ENCODE data around the gene LMAN2. TPM values are rescaled to one million over a fixed set of nuclear protein-coding genes. Genes with fewer than 3 reads are reported as not detected.

The LMAN2 gene
- total RNA-seq, 1 experiment from 2014 or later = 106 TPM

DNA sequence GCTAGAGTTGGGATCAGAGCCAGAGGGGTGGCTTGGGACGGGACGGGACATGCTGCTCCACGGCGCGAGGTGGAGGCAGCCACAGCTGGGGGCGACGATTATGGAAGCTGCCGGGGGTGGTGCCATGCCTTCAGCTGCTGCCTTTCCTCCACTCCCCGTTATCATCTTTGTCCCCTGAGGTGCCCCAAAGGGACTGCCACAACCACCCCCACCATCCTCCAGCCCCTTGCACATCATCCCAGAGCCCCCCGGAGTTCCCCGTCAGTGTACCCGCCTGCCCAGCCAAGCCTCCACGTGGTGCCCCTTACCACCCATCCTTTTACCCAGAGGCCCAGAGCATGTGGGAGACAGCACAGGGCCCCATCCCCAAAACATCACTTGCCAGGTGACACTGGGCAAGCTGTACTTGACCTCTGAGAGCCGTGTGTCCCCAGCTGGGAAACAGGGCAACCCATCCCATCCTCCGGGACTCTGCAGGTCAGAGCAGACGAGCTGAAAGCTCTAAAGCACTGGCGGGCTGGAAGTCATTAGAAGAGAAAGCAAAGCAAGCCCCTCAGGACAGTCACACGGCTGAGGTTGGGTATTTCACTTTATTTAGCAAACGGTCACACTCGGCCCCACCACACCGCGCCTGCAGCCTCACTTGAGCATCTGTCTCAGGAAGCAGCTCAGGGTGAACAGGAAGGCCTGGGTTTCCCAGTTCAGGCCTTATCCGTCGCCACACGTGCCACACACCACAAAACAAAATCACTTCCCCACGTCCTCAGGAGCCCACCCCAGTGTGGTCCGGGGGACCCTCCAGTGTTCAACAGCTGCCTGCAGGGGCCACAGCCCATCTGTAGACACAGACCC, 20.3 kb downstream of the LMAN2 start:
- Histone ChIP-seq H2BK20ac (ENCODE audit: low read depth, low read length, poor library complexity, severe bottlenecking) (no peak overlapping the region), H4K91ac (ENCODE audit: insufficient read length, low read depth, low read length) (no peak overlapping the region), H2BK5ac (ENCODE audit: insufficient read length, low read length) (no peak overlapping the region), H4K5ac (ENCODE audit: insufficient read length, low read depth, low read length) (no peak overlapping the region), H3K79me2 (ENCODE audit: insufficient read depth, low read length) (no peaks in the 10 kb centered on the region), H4K8ac (replicated peaks; ENCODE audit: insufficient read length, low read depth, low read length) (no peak overlapping the region), H3K18ac (ENCODE audit: insufficient read length, low read depth, low read length) (no peak overlapping the region), H3K27ac (ENCODE audit: insufficient read length, low read depth, low read length) (no peak overlapping the region), H3K79me1 (ENCODE audit: insufficient read depth, low read depth, low read length, poor library complexity, severe bottlenecking) (no peaks in the 10 kb centered on the region), H3K23ac (ENCODE audit: insufficient read length, low read depth, low read length) (no peak overlapping the region), H3K23me2 (ENCODE audit: insufficient read length, low read depth, low read length, poor library complexity, severe bottlenecking) (no peaks in the 10 kb centered on the region), H3K27me3 (ENCODE audit: insufficient read depth, low read length) (no peaks in the 10 kb centered on the region), H2BK120ac (ENCODE audit: low read depth, low read length, poor library complexity, severe bottlenecking) (no peak overlapping the region), H2BK15ac (ENCODE audit: low read depth, low read length) (no peak overlapping the region), H3K4me1 (ENCODE audit: insufficient read depth, low read length) (no peaks in the 10 kb centered on the region; the same call in 1 of the 2 replicates), H2BK12ac (ENCODE audit: insufficient read length, low read depth, low read length) (no peak overlapping the region), H4K20me1 (ENCODE audit: control insufficient read depth, insufficient read depth, insufficient read length) (peaks cover 2% of the 10 kb centered on the region), H3K4me2 (ENCODE audit: insufficient read depth, insufficient read length, low read length) (no peak overlapping the region), H3K9ac (ENCODE audit: extremely low read depth, insufficient read length, low read length) (no peak overlapping the region), H3K9me3 (ENCODE audit: control insufficient read depth, low read depth, low read length) (no peaks in the 10 kb centered on the region), H2AFZ (ENCODE audit: low read length) (no peak overlapping the region), H3K14ac (ENCODE audit: insufficient read depth, low read length) (no peak overlapping the region), H3T11ph (ENCODE audit: low read length) (no peak overlapping the region), H2AK5ac (ENCODE audit: insufficient read length, low read length) (no peak overlapping the region), H3K4ac (ENCODE audit: low read depth, low read length) (no peak overlapping the region), H3K56ac (ENCODE audit: insufficient read length, low read depth, low read length) (no peak overlapping the region)
- no peak for DNase-seq
- no peaks in the 10 kb centered on the region for H3K9me3 Mint-ChIP-seq
- H3K27ac Mint-ChIP-seq = peak overlapping the region; percentile 56 to 74 (median 65); a peak in 5 of 7 replicates
- H3K4me1 Mint-ChIP-seq = peaks cover 15 to 19% of the 10 kb centered on the region in 2 experiments
- no CpG with 5 or more reads among the region's 27 CpGs for WGBS (ENCODE audit: extremely low coverage, insufficient read length, low lambda C conversion rate)
- no peak overlapping the region for H3K4me3 Mint-ChIP-seq
- TF ChIP-seq, protein P1, sequence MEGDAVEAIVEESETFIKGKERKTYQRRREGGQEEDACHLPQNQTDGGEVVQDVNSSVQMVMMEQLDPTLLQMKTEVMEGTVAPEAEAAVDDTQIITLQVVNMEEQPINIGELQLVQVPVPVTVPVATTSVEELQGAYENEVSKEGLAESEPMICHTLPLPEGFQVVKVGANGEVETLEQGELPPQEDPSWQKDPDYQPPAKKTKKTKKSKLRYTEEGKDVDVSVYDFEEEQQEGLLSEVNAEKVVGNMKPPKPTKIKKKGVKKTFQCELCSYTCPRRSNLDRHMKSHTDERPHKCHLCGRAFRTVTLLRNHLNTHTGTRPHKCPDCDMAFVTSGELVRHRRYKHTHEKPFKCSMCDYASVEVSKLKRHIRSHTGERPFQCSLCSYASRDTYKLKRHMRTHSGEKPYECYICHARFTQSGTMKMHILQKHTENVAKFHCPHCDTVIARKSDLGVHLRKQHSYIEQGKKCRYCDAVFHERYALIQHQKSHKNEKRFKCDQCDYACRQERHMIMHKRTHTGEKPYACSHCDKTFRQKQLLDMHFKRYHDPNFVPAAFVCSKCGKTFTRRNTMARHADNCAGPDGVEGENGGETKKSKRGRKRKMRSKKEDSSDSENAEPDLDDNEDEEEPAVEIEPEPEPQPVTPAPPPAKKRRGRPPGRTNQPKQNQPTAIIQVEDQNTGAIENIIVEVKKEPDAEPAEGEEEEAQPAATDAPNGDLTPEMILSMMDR (conservative IDR thresholded peaks at IDR 0.05) = no peak
- peaks cover 8 to 69% (median 65%) of the 10 kb centered on the region in 3 experiments; a peak in 6 of 7 replicates for H3K36me3 Mint-ChIP-seq (ENCODE audit: insufficient read depth in 1 of 3, low read depth in 3 of 3)
- H3K27me3 Mint-ChIP-seq (ENCODE audit: low read depth) = no peaks in the 10 kb centered on the region
